ENCODE results near the gene FXYD1.

FXYD1 gene

GRCh38 chr19:35135389-35135909 is 3.2 kb upstream of the FXYD1 start:
- H3K27me3 ChIP-seq (ENCODE audit: insufficient read depth, poor library complexity, severe bottlenecking) = no peaks in the 10 kb centered on the region
- no peak overlapping the region for H3K27ac ChIP-seq (replicated peaks)
- no peak overlapping the region for H3K4me3 ChIP-seq (replicated peaks; ENCODE audit: insufficient read depth, low read length)
- TF ChIP-seq CTCF (IDR thresholded peaks at IDR 0.05; ENCODE audit: insufficient read depth, low read length) (peak; percentile 58), POLR2AphosphoS5 (IDR thresholded peaks at IDR 0.05; ENCODE audit: low read depth) (no peak), REST (IDR thresholded peaks at IDR 0.05; ENCODE audit: insufficient replicate concordance, low read depth) (peak; percentile 67), GABPA (IDR thresholded peaks at IDR 0.05; ENCODE audit: low read depth) (no peak), SPI1 (IDR thresholded peaks at IDR 0.05; ENCODE audit: borderline replicate concordance, low read depth) (no peak)
- DNase-seq (ENCODE audit: low read depth in 1 of 2, low spot score in 1 of 2) = peak; percentile 44 to 51

- H3K27ac ChIP-seq (replicated peaks) = no peak overlapping the region
- no peak overlapping the region for H3K4me3 ChIP-seq (replicated peaks; ENCODE audit: insufficient read depth, low read length)
- DNase-seq (ENCODE audit: low read depth in 1 of 2, low spot score in 1 of 2) = no peak
- H3K27me3 ChIP-seq (ENCODE audit: insufficient read depth, poor library complexity, severe bottlenecking) = no peaks in the 10 kb centered on the region
- TF ChIP-seq GABPA (IDR thresholded peaks at IDR 0.05; ENCODE audit: low read depth) (no peak), SPI1 (IDR thresholded peaks at IDR 0.05; ENCODE audit: borderline replicate concordance, low read depth) (no peak), POLR2AphosphoS5 (IDR thresholded peaks at IDR 0.05; ENCODE audit: low read depth) (no peak), REST (IDR thresholded peaks at IDR 0.05; ENCODE audit: insufficient replicate concordance, low read depth) (no peak), CTCF (IDR thresholded peaks at IDR 0.05; ENCODE audit: insufficient read depth, low read length) (no peak)
Observed at GRCh38 chr19:35136231-35136630, 2.4 kb upstream of the FXYD1 start.

- Histone ChIP-seq H3K4me3 (replicated peaks; ENCODE audit: insufficient read depth, low read length) (no peak overlapping the region), H3K27me3 (ENCODE audit: insufficient read depth, poor library complexity, severe bottlenecking) (peaks cover 4% of the 10 kb centered on the region), H3K27ac (replicated peaks) (no peak overlapping the region)
- no peak for DNase-seq (ENCODE audit: low read depth in 1 of 2, low spot score in 1 of 2)
- no peak for TF ChIP-seq POLR2AphosphoS5 (IDR thresholded peaks at IDR 0.05; ENCODE audit: low read depth)
Observed at GRCh38 chr19:35136977-35137702, 1.5 kb upstream of the FXYD1 start.

GRCh38 chr19:35140207-35140961 is 1.8 kb downstream of the FXYD1 start:
- TF ChIP-seq GABPA (IDR thresholded peaks at IDR 0.05; ENCODE audit: low read depth) (no peak), SPI1 (IDR thresholded peaks at IDR 0.05; ENCODE audit: borderline replicate concordance, low read depth) (no peak)
- DNase-seq (ENCODE audit: low read depth in 1 of 2, low spot score in 1 of 2) = no peak
- Histone ChIP-seq H3K27ac (replicated peaks) (no peak overlapping the region), H3K4me3 (replicated peaks; ENCODE audit: insufficient read depth, low read length) (no peak overlapping the region), H3K27me3 (ENCODE audit: insufficient read depth, poor library complexity, severe bottlenecking) (peaks cover 12% of the 10 kb centered on the region)
